Stimulated activated CD8-positive, alpha-beta memory T cell treated with anti-CD3 and anti-CD28 coated beads, Interleukin-4, amount 100 ng/mL, for 24 hours (primary cell): ENCODE results near the gene NPEPL1.
"Not testable (repeated sequence)": the region's sequence is repeated elsewhere in the genome, so short reads cannot be mapped to it uniquely, and the experiment has no call there.

Experiments used
- DNase-seq: peaks from one replicate; pipeline ENCODE4 v3.0.0-alpha.2; 2020; ENCODE audit warnings: low read depth

NPEPL1 gene

DNA sequence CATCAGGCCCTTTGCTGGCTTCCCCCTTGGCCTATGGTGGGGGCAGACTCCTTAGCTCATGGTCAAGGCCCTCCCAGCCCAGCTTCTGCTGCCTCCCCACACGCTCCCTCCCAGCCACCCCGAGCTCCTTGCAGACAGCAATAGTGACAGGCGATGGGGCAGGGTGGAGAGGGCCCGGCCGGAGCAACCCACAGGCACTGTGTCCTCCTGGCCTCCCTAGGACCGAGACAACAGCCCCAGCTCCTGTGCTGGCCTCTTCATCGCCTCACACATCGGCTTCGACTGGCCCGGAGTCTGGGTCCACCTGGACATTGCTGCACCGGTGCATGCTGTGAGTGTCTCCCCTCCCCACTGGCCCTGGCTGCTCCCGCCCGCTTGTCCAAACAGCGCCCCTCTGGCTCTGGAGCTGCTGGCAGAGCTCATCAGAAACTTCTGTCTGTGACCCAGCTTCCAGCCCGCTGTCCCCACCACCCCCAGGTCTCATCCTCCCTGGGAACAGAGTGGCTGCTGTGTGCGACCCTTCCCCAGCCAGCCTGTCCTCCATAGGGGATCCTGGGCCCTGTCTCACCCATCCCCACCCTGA lies 21.8 kb downstream of the NPEPL1 start:
- DNase-seq, result no peak

DNA sequence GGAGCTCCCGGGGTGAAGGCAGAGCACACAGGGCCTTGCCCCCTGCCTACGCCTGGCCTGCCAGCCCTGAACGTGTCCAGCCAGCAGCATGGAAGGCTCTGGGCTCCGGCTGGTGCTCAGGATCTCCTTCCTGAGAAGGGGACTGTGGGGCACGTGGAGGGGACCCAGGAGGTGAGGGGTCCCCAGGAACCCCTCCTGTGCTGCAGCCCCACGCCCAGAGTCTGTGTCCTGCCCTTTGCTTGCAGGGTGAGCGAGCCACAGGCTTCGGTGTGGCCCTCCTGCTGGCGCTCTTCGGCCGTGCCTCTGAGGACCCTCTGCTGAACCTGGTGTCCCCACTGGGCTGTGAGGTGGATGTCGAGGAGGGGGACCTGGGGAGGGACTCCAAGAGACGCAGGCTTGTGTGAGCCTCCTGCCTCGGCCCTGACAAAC lies 22.3 kb downstream of the NPEPL1 start:
- no peak for DNase-seq

DNA sequence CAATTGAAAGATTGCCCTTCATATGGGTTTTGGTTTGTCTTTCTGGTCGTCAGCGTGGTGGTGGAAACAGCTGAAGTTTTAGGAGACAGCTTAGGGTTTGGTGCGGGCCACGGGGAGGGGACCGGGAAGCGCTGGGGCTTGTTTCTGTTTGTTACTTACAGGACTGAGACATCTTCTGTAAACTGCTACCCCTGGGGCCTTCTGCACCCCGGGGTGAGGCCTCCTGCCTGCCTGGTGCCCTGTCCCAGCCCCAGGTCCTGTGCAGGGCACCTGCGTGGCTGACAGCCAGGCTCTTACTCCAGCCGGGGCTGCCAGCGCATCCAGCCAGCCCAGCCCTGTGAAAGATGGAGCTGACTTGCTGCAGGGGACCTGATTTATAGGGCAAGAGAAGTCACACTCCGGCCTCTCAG lies 22.8 kb downstream of the NPEPL1 start:
- DNase-seq, result no peak

DNA sequence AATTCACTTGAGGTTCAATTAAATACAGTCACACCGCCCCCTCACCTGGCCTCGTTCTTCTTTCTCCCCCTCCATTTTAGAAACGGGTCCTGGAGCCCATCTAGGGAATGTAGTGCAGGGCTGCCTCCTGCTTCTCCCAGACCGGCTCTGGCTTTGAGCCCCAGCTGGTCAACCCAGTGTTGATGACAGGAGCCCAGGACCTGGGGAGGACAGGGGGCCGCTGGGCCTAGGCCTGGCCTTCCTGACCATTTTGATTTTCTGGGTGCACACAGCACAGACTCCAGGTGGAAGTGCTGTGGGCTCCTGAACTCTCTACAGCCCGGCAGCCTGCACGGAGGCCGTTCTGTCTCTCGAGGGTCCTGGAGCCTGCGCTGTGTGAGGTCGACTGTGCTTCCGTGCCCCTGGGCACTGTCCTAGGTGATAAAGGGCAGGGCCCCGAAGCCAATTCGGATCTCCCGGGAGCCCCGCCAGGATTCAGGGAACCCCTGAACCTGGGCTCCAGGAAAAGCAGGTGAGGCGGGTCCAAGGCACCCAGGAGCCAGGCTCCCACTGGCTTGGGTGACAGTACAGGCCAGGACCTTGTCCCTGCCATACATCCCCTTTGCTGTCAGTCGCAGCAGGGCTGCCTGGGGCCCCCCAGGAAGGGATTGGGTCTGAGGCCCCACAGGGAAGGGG lies 23.3 kb downstream of the NPEPL1 start:
- DNase-seq, result no peak

DNA sequence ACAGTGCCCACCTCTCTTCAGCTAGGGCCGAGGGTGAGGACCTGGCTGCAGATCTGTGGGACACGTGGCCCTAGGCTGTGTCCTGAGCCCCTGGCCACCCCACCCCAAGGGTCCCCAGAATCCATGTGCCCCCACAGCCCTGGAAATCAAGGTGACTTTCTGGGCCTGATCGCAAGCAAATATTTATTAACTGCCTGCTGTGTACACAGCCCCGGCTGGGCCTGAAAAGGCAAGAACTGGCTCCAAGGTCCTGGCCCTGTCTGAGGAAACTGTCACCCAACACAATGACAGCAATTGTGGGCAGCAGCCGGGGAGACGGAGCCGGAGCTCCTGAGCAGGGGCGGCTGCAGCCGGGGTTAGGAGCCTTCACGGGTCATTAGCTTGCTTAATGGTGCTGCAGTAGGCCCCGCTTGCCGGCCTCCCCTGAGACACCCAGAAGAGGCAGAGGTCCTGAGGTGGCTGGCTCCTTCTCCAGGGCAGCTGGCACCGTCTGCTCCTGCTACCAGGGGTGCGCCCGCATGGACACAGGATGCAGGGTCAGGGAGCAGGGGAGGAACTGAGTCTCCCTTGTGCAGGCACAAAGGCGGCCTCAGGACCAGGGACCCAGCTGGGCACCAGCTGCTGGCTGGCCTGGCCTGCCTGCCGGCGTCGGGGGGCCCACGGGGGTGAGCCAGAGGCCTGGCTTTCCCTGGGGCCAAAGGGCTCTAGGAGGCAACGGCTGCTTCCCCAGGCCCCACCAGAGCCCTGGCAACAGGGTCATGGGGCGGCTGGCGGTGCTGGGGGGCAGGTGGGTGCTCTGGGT lies 24.1 kb downstream of the NPEPL1 start:
- no peak for DNase-seq

DNA sequence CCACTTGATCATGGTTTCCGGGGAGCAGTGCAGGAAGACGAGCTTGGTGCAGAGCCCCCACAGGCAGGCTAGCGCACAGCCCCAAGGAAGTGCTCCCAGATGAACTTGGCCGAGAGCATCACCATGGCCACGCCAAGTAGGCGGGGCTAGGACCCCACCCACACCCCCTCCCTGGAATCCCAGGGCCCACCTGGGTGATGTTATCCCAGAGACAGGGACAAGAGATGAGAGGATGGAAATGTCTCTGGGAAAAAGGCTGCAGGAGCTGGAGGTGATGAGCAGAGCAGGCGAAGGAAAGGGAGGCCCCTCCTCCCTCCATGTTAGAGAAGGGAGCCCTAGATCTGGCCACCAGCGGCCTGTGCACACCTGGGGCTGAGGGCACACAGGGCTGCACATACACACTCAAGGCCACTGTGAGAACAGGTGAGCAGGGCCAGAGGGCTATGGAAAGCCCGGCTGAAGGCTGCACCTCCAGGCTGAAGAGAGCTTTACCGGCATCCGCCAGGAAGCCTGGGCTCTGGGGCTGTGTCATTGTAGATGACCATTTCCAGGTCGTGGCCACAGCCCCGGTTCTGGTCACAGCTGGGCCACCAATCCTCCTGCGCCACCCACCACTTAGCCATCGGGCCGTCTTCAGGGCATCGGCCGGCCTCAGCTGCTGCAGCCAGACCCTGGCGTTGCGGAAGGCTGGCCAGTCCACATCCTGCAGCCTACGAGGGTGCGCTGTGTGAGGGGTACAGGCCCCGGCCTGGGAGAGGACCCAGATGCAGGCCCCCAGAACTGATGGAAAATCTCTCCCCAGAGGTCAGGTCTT lies 24.9 kb downstream of the NPEPL1 start:
- DNase-seq, result no peak

DNA sequence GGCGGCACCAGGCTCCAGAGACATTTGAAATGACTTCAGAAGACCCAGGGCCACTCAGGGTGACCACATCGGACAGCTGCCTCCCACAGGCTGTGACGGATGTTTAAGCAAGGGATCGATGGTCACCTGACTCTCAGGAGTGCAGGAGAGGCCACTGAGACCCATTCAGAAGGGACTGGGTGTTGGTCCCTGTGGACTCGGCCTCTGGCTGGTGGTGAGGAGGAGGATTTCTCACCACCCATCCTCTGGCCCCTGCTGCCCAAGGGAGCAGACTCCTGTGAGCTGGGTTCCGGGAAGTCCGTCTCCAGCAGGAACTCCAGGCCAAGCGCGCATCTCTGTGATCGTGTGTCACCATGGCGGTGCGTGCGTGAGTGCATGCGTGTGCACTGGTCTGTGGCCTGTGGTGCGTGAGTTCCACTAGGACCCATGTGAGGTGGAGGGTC lies 25.5 kb downstream of the NPEPL1 start:
- no peak for DNase-seq

DNA sequence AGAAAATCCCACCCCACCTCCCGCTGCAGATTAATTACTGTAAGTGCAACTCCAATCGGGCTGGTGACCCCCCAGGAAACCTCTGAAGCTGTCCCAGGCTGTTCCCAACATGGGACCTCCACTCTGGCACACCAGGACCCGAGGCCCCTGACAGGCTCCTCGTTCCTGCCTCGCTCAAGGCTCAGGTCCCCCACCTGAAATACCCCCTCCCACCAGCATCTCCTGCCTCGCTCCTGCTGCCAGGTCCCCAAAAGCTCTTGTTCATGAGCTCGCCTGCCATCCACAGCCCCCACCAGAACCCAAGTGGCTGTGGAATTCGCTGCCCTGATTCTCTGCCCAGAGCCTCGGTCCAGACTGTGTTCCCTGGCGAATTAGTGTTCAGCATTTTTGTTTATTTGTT lies 26.1 kb downstream of the NPEPL1 start:
- no peak for DNase-seq

DNA sequence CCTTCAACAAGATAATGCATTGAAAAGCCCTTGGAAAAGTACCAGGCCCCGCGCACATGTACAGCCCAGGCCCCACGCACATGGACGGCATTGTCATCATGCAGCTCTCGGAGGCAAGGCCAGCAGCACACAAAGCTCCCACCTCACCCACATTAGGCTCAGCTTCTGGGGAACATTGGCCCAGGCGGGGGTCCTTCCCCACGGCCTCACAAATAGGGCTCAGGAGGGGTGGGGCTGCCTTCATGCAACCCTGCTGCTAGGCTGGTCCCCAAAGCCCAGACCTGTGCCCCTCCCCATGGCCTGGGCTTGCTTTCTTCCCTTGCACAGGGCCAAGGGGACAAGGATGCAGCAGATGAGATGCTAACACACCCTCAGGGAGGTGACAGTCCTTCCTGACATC lies 26.7 kb downstream of the NPEPL1 start:
- DNase-seq, result no peak

DNA sequence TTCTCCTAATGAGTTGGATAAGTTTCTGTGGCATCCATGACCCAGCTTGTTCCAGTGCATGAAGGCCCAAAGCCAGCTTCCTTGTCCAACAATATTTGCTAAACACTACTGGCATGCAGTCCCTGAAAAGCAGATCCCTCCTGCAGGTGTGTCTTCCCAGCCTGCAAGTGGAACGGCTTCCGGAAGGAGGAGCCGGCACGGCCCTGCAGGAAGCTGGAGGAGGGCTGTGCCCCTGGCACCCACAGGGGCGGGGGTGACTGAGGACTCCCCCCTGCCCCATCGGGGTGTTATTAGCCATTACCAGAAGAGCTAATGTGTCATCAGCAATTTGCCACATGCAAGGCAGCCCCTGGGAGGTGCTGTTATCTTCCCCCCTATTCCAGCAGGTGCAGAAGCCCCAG lies 27.4 kb downstream of the NPEPL1 start:
- no peak for DNase-seq

DNA sequence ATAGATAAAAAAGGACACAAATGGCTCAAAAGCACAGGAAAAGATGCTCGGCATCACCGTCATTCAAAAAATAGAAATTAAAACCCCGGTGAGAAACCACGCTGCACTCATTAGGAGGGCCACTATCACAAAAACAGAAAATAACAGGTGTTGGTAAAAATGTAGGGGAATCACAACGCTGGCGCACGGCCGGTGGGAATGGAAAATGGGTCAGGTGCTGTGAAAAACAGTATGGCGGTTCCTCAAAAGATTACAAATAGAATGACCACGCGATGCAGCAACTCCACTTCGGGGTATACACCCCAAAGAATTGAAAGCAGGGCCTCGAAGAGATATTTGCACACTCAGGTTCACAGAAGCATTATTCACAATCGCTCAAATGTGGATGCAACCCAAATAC lies 28.3 kb downstream of the NPEPL1 start:
- DNase-seq, result no peak

DNA sequence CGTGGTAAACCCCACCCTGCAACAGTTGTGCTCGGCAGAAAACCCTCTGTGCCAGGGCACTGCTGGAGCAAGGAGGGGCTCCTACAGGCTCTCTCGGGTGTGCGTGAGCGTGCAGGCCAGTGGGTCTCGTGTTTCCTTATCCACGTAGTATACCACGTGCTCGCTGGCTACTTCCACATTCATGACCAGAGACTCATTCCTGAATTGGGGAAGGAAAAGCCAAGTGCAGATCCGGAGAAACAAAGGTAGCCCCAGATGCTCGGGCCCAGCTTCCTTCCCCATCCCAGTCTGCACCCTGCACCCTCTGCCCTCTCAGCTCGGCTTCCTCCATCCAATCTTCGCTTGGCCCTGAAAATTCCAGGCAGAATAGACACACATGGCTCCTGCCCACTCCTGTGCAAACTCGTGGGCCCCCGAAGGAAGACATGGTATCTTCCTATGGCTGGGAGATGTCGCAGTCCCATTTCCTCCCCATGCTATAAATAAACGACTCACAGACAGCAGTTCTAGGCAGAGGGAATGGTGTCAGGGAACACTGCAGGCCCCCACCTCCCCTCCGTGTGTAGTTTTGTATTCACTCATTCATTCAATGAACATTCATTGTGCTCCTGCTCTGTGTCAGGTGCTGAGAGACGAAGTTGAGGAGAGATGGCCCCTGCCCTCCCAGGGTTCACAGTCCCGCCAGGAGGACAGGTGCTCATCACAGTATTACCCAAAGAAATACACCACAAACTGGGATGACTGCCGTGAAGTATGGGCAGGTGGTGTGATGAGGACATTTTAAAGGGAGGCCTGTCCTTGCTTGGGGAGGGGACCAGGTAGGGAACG lies 29.6 kb downstream of the NPEPL1 start:
- DNase-seq, result no peak

DNA sequence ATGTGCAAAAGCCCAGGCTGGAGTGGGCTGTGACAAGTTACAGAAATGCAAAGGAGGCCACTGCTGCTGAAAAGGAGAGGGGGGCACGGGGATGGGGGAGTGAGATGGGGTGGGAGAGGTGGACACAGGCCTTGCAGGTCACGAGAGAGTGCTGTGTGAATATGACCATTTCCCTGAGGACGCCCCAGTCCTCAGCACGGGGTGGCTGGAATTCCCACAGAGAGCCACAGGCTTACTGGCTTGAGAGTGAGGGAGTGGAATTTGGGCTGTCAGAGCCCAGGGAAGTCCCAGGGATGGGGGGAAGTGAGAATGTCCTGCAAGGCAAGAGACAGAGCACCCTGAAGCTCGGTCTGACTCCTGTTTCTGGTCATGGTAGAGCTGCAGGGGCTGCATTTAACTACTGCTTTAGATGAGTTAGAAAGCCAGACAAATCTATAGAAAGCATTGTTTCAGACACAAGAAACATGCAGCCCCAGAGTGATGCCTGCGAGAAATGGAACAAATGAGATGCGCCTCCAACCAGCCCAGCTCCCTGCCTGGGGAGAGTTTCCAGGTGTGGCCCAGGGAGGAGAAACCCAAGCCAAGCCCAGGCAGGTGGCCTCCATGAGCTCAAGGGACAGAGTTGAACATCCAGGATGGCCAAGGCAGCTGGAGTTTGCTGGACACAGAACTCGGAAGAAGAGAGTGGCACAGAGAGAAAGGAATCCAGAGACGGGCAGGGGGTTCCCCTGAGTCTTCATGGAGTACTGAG lies 30.5 kb downstream of the NPEPL1 start:
- DNase-seq, result no peak

DNA sequence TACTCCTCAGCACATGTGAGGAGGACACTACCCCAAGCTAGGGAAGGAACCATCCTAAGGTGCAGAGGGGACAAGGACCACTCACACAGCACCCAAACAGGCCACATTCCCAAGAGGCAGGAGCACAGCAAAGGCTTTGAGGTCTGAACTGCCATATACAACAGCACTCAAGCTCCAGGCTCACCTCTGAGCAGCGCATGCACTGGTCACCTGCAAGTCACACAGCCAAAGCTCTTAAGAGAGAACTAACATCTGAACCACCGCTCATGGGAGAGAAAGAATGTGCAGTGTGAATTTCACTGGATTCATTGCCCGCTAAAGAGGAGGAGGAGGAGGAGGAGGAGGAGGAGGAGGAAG lies 31.0 kb downstream of the NPEPL1 start:
- DNase-seq, result no peak

DNA sequence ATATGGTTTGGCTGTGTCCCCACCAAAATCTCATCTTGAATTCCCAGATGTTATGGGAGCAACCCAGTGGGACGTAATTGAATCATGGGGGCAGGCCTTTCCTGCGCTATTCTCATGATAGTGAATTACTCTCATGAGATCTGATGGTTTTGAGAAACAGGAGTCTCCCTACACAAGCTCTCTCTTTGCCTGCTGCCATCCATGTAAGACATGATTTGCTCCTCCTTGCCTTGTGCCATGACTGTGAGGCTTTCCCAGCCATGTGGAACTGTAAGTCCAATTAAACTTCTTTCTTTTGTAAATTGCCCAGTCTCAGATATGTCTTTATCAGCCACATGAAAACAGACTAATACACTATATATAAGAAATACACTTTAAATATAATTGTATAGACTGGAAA lies 33.6 kb downstream of the NPEPL1 start:
- not testable (repeated sequence) for DNase-seq

DNA sequence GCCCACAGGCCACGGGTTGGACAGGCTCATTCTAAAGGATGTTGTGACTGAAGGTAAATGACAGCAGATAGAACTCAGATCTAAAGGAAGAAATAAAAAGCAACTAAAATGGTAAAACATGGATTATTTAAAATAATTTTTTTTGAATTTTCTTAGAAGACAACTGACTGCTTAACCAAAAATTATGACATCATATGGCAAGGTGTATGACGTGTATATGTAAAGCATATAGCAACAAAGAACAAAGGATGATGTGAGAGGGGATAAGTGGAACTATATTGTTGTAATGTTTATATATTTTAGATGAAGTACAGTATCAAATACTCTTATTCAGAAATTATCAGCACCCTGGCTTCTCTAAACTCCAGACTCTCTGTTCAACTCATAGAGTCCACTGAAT lies 38.6 kb downstream of the NPEPL1 start:
- DNase-seq, result no peak

DNA sequence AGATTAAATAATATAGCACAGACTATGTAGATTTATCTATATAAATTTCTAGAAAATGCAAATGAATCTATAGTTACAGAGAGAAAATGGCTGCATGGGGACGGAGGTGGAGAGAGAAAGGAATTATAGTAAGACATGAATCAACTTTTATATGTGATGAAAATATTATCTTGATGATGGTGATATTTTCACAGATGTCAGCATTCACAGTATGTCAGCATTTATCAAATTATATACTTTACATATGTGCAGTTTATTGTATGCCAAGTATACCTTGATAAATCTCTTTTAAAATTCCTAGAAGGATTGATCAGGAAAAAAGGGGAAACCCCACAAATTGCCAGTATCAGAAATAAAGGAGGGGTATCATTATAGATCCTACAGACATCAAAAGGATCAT lies 44.6 kb downstream of the NPEPL1 start:
- DNase-seq, result no peak

DNA sequence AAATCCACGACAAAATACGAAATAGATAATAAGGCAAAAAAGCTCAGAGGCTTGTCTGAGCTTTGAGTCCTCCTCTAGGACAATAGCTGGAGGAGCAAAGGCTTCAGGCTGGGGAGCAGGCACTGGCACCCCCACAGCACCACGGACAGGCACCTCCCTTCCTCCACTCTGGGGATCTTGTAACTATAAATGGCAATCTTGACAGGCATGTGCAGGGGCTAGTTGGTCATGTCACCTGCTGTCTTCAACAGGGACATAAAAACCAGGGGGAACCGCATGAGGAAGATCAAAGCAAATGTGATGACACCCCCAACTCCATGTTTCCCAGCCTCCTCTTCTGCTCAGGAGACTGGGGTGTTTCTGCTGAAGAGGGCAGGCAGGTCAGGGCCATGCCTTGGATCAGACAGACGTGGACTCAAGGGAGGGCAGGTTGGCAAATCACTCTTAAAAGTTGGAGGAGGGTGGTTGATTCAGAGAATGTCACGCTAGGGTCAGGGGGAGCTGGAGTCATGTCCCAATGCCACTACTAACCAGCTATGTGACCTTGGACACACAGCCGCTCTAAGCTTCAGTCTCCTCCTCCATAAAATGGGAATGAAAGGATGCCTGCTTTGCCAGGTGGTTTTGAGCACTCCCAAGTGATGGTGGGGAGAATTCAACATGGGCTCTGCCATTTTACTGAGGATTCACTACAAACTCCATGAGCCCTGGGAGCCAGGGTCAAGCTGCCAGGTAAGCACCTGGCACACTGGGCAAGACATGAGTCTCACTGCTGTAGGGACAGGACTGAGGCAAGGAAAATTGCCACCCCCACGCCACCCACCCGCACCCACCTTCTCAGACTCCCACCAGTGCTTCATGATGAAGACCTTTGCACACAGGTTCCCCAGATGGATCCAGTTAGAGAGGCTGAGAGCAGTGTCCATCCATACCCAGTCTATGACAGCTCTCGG lies 48.0 kb downstream of the NPEPL1 start:
- DNase-seq, result no peak

DNA sequence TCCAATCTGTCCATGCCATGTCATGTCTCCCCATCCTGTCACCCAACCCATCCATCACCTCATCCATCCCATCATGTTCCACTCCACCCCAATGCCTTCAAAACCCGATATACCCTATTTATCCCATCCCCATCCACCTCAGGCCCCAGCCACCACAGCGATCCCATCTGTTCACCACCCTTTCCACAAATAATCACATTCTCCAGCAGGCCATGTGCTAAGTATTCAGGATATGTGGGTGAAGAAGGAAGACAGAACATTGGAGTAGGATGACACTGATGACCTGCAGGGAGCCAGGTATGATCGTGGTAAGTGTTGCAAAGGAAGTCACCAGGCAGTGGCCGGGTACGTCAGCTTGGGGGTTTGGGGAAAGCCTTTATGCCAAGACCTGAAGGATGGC lies 48.8 kb downstream of the NPEPL1 start:
- DNase-seq, result no peak
